ENCODE results near the gene STXBP1.

The STXBP1 gene

DNA sequence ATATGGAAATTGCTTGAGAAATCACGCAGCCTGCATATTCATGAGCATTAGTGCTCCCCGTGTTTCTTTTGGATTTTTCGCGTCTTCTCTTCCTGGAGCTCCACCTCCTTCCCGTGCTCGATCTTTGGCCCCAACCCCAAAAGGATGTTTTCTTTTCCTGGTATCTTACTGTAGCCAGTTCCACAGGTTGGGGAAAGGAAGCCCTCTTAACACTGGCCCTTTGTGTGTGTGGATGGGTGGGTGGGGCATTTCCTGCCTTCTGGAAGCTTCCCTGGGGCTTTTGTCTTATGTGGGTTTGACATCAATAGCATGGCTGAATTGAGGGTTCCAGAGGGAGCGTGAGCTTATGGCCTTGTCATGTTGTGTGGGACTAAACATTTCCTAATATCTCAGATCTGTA, 21.9 kb downstream of the STXBP1 start:
- H3K4me2 ChIP-seq (ENCODE audit: low read length), result no peak overlapping the region
- no peaks in the 10 kb centered on the region for H4K20me1 ChIP-seq (ENCODE audit: insufficient read depth, low read length)
- no peaks in the 10 kb centered on the region for H3K36me3 ChIP-seq (replicated peaks; ENCODE audit: low read depth, low read length)
- no peaks in the 10 kb centered on the region for H3K27me3 ChIP-seq (ENCODE audit: low read depth, low read length)
- TF ChIP-seq, protein P1, sequence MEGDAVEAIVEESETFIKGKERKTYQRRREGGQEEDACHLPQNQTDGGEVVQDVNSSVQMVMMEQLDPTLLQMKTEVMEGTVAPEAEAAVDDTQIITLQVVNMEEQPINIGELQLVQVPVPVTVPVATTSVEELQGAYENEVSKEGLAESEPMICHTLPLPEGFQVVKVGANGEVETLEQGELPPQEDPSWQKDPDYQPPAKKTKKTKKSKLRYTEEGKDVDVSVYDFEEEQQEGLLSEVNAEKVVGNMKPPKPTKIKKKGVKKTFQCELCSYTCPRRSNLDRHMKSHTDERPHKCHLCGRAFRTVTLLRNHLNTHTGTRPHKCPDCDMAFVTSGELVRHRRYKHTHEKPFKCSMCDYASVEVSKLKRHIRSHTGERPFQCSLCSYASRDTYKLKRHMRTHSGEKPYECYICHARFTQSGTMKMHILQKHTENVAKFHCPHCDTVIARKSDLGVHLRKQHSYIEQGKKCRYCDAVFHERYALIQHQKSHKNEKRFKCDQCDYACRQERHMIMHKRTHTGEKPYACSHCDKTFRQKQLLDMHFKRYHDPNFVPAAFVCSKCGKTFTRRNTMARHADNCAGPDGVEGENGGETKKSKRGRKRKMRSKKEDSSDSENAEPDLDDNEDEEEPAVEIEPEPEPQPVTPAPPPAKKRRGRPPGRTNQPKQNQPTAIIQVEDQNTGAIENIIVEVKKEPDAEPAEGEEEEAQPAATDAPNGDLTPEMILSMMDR (IDR thresholded peaks at IDR 0.05; ENCODE audit: low read depth, low read length), result no peak
- no peak for TF ChIP-seq EZH2phosphoT487 (IDR thresholded peaks at IDR 0.05; ENCODE audit: low read depth)
- H3K4me1 ChIP-seq (ENCODE audit: low read length), result no peaks in the 10 kb centered on the region
- no peak overlapping the region for H3K9ac ChIP-seq (ENCODE audit: low read length)
- no peak overlapping the region for H3K4me3 ChIP-seq (ENCODE audit: low read length)
- H3K9me3 ChIP-seq (ENCODE audit: insufficient read depth, low read length), result no peaks in the 10 kb centered on the region
- H3K79me2 ChIP-seq (ENCODE audit: low read length), result no peaks in the 10 kb centered on the region
- H3K27ac ChIP-seq (ENCODE audit: low read length), result no peak overlapping the region
- H2AFZ ChIP-seq (ENCODE audit: low read depth, low read length), result no peak overlapping the region

DNA sequence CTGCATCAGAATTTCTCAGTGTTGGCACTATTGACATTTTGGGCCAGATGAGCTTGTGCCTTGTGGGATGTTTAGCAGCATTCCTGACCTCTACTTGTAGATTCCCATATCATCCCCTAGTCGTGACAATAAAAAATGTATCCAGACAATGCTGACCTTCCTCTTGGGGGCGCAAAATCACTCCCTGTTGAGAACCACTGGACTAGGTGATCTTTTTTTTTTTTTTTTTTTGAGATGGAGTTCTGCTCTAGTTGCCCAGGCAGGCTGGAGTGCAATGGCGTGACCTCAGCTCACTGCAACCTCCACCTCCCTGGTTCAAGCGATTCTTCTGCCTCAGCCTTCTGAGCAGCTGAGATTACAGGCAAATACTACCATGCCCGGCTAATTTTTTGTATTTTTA, 22.6 kb downstream of the STXBP1 start:
- no peaks in the 10 kb centered on the region for H3K4me1 ChIP-seq (ENCODE audit: low read length)
- H2AFZ ChIP-seq (ENCODE audit: low read depth, low read length), result no peak overlapping the region
- H3K27me3 ChIP-seq (ENCODE audit: low read depth, low read length), result no peaks in the 10 kb centered on the region
- no peaks in the 10 kb centered on the region for H4K20me1 ChIP-seq (ENCODE audit: insufficient read depth, low read length)
- no peaks in the 10 kb centered on the region for H3K36me3 ChIP-seq (replicated peaks; ENCODE audit: low read depth, low read length)
- H3K9ac ChIP-seq (ENCODE audit: low read length), result no peak overlapping the region
- no peak overlapping the region for H3K27ac ChIP-seq (ENCODE audit: low read length)
- H3K4me3 ChIP-seq (ENCODE audit: low read length), result no peak overlapping the region
- H3K79me2 ChIP-seq (ENCODE audit: low read length), result no peaks in the 10 kb centered on the region
- TF ChIP-seq EZH2phosphoT487 (IDR thresholded peaks at IDR 0.05; ENCODE audit: low read depth), result no peak
- TF ChIP-seq, protein P1 (IDR thresholded peaks at IDR 0.05; ENCODE audit: low read depth, low read length), result no peak
- no peak overlapping the region for H3K4me2 ChIP-seq (ENCODE audit: low read length)
- no peaks in the 10 kb centered on the region for H3K9me3 ChIP-seq (ENCODE audit: insufficient read depth, low read length)

DNA sequence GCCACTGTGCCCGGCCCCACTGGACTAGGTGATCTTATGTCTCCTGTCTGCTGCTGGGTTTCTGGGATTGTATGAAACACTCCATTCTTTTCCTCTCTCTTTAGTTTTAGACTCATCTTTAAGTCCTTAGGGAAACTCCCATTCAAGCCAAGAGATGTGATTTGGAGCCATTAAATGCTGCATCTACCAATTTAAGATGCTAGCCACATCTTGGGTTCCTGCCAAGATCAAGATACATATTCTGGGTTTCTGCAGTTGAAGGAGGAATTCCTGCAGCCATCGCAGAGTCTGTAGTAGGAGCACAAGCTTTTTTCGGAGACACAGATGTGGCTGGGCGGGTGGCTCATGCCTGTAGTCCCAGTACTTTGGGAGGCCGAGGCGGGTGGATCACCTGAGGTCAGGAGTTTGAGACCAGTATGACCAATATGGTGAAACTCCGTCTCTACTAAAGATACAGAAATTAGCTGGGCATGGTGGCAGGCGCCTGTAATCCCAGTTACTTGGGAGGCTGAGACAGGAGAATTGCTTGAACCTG, 23.2 kb downstream of the STXBP1 start:
- Histone ChIP-seq H3K36me3 (replicated peaks; ENCODE audit: low read depth, low read length) (no peaks in the 10 kb centered on the region), H4K20me1 (ENCODE audit: insufficient read depth, low read length) (no peaks in the 10 kb centered on the region), H3K27me3 (ENCODE audit: low read depth, low read length) (no peaks in the 10 kb centered on the region), H2AFZ (ENCODE audit: low read depth, low read length) (no peak overlapping the region), H3K4me1 (ENCODE audit: low read length) (no peaks in the 10 kb centered on the region), H3K4me3 (ENCODE audit: low read length) (no peak overlapping the region), H3K4me2 (ENCODE audit: low read length) (no peak overlapping the region), H3K9ac (ENCODE audit: low read length) (no peak overlapping the region), H3K79me2 (ENCODE audit: low read length) (no peaks in the 10 kb centered on the region), H3K9me3 (ENCODE audit: insufficient read depth, low read length) (no peaks in the 10 kb centered on the region), H3K27ac (ENCODE audit: low read length) (no peak overlapping the region)
- no peak for TF ChIP-seq EZH2phosphoT487 (IDR thresholded peaks at IDR 0.05; ENCODE audit: low read depth)
- TF ChIP-seq, protein P1 (IDR thresholded peaks at IDR 0.05; ENCODE audit: low read depth, low read length), result no peak

DNA sequence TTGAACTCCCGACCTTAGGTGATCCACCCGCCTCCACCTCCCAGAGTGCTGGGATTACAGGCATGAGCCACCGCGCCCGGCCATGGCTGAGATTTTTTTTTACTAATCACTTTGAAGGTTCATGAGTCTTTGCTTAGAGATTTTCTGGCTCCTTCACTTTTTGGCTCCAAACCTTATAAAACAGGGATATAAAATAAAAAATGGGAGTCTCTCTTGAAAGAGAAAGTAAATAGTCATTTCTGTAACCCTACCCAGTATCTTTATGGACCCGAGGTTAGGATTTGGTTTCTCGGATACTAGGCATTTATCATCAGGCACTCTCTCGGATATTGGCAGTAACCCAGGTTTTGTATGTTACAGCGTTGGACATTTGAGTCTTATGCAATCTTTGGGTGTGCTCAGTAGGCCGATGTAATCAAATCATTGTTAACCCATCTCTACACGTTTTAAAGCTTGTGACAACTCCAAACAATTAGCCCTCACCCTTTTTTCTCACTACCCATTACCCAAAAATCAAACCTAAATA, 25.3 kb downstream of the STXBP1 start:
- no peaks in the 10 kb centered on the region for H3K79me2 ChIP-seq (ENCODE audit: low read length)
- no peaks in the 10 kb centered on the region for H4K20me1 ChIP-seq (ENCODE audit: insufficient read depth, low read length)
- H3K4me3 ChIP-seq (ENCODE audit: low read length), result no peak overlapping the region
- no peak overlapping the region for H3K27ac ChIP-seq (ENCODE audit: low read length)
- H3K4me1 ChIP-seq (ENCODE audit: low read length), result no peaks in the 10 kb centered on the region
- TF ChIP-seq, protein P1 (IDR thresholded peaks at IDR 0.05; ENCODE audit: low read depth, low read length), result no peak
- no peak for TF ChIP-seq EZH2phosphoT487 (IDR thresholded peaks at IDR 0.05; ENCODE audit: low read depth)
- no peak overlapping the region for H3K4me2 ChIP-seq (ENCODE audit: low read length)
- no peaks in the 10 kb centered on the region for H3K27me3 ChIP-seq (ENCODE audit: low read depth, low read length)
- no peak overlapping the region for H3K9ac ChIP-seq (ENCODE audit: low read length)
- H3K36me3 ChIP-seq (replicated peaks; ENCODE audit: low read depth, low read length), result no peaks in the 10 kb centered on the region
- H3K9me3 ChIP-seq (ENCODE audit: insufficient read depth, low read length), result no peaks in the 10 kb centered on the region
- no peak overlapping the region for H2AFZ ChIP-seq (ENCODE audit: low read depth, low read length)
